Astrocyte of the cerebellum (primary cell): ENCODE measurements around the gene MYO9B.

Experiments used
- DNase-seq: peaks from one replicate; pipeline ENCODE4 v3.0.0-alpha.2; 2011; ENCODE audit warnings: low read depth
- H3K4me3 ChIP-seq: 2 replicates; pipeline ENCODE4 v1.5.1; 2011; ENCODE audit warnings: mild to moderate bottlenecking, low read depth, low read length, moderate library complexity
- in situ Hi-C: cut with HindIII; loops from 2 replicates; pipeline ENCODE4 v1.10.0; 2017; ENCODE audit warnings: low sequenced_read_pairs
- TF ChIP-seq, protein P1 (sequence below): IDR thresholded peaks from 2 replicates; pipeline ENCODE4 v1.5.1; 2012; ENCODE audit warnings: low read length, low read depth, moderate library complexity, mild to moderate bottlenecking; ENCODE audit errors: missing control alignments

The MYO9B gene

DNA sequence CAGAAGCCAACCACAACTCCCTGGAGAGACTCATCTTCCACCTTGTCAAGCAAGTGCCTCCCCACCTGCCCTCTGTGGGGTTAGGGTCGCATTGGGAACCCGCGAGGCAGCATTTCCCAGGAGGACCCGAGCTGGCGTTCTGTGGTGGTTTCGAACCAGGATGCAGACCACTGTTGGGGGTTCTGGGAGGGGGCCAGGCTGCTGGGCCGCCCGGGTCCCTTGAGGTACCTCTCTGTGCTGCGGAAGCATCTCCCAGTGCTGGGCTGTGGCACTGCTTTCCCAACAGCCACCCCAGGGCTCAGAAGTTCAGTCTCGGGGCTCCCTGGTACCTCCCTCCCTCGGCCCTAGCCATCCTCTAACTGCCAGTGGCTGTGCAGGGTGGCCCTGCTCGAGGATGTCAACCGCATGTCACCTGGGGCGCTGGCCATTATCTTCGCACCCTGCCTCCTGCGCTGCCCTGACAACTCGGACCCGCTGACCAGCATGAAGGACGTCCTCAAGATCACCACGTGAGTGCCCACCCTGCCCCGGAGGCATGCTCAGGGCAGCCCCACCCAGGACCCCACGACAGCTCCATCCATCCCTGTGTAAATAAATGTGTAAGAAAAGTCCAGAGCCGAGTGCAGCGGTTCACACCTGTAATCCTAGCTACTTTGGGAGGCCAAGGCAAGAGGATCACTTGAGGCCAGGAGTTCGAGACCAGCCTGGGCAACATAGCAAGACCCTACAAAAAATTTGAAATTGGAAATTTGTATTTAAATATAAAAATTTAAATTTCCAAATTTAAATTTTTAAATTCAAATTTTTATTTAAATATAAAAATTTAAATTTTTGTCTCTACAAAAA is 131.4 kb downstream of the MYO9B start:
- TF ChIP-seq, protein P1, sequence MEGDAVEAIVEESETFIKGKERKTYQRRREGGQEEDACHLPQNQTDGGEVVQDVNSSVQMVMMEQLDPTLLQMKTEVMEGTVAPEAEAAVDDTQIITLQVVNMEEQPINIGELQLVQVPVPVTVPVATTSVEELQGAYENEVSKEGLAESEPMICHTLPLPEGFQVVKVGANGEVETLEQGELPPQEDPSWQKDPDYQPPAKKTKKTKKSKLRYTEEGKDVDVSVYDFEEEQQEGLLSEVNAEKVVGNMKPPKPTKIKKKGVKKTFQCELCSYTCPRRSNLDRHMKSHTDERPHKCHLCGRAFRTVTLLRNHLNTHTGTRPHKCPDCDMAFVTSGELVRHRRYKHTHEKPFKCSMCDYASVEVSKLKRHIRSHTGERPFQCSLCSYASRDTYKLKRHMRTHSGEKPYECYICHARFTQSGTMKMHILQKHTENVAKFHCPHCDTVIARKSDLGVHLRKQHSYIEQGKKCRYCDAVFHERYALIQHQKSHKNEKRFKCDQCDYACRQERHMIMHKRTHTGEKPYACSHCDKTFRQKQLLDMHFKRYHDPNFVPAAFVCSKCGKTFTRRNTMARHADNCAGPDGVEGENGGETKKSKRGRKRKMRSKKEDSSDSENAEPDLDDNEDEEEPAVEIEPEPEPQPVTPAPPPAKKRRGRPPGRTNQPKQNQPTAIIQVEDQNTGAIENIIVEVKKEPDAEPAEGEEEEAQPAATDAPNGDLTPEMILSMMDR = no peak
- H3K4me3 ChIP-seq = no peak overlapping the region
- in situ Hi-C loops = no loop called here
- no peak for DNase-seq

DNA sequence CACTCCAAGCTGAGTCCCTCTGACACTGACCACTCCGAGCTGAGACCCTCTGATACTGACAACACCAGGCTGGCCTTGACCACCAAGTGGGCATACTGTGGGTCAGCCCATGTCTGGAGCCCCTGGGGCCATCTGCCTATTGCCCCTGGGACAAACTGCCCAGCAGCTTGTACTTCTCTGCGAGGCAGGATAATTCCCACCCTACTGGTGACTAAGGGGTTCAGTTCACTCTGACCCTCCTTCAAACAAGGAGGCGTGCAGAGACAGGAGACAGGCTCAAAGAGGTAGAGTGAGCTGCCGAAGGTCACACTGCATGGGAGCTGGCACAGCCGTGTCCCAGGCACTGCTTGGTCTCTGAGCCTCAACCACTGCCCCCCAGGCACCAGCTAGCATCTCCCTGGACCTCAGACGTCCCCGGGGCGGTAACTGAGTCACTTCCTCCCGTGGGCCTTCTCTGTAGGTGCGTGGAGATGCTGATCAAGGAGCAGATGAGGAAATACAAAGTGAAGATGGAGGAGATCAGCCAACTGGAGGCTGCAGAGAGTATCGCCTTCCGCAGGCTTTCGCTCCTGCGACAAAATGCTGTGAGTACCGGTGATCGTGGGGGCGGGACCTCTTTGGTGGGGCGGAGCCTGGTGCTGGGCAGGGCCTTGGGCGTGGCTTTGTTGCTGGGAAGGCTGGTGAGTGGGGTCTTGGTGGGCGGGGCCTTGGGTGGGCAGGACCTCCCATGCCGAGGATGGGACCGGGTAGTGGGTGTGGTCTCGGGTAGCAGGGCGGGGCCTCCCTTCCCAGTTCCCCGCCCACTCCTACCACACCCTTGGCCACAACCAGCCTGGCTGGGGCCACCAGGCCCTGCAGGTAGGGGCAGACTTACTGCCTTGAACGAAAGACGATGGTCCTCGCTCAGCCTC is 133.8 kb downstream of the MYO9B start:
- no peak overlapping the region for H3K4me3 ChIP-seq
- DNase-seq = no peak
- TF ChIP-seq, protein P1 = no peak
- in situ Hi-C loops = no loop called here

DNA sequence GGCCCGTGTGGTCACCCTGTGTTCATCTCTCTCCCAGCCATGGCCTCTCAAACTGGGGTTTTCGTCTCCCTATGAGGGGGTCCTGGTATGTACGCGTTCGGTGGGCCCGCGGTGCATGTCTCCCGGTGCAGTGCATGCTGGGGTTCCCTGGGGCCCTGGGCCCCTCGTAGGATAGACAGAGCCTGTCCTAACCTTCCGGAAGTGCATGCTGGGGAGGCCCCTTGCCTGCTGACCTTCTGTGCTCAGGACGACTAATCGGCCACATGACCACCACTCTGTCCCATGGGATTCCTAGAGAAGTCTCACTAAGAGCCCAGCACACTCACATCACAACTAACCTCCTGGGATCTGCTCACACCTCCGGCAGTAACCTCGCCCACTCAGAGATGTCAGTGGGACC is 134.7 kb downstream of the MYO9B start:
- in situ Hi-C loops = no loop called here
- H3K4me3 ChIP-seq = no peak overlapping the region
- TF ChIP-seq, protein P1 = no peak
- DNase-seq = no peak

DNA sequence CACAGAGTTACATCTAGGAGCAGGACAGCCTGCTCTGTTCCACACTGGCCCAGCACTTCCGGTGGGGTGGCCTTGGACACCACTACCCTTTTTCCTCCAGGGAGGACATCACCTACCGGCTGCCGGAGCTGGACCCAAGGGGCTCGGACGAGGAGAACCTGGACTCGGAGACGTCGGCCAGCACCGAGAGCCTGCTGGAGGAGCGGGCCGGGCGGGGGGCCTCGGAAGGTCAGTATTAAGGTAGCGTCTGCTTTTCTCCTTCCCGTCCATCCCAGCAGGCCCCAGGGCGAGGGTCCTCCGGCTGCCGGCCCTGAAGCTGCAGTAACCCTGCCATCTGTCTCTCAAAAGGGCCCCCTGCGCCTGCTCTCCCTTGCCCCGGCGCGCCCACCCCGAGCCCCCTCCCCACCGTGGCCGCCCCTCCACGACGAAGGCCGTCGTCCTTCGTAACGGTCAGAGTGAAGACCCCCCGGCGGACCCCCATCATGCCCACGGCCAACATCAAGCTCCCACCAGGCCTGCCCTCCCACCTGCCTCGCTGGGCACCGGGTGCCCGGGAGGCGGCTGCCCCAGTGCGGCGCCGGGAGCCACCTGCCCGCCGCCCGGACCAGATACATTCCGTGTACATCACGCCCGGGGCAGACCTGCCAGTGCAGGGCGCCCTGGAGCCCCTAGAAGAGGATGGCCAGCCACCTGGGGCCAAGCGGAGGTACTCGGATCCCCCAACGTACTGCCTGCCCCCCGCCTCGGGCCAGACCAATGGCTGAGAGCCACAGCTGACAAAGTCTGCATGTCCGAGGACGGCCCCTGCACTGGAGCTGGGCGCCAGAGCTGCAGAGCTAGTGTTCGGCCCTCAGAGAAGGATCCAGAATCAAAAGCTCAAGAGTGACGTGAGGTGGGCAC is 136.2 kb downstream of the MYO9B start:
- no peak overlapping the region for H3K4me3 ChIP-seq
- in situ Hi-C loops = no loop called here
- DNase-seq = no peak
- TF ChIP-seq, protein P1 = no peak

DNA sequence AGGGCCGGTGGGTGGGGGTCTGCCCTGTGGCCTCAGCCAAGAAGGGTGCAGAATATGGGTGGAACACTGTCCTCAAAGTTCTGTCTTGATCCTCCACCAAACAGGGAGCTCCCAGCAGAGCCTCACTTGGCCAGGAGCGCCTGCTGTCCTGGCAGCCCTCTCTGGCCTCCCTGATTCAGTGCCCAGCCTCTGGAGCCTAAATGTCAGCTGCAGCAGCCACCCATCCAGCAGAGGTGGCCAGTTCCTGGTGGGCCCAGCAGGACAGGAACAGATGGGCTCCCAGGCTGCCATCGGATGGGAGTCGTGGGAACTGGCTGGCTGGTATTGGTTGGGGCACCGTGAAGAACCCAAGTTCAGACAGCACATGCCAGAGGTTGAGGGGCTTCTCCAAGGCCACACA is 137.8 kb downstream of the MYO9B start:
- no peak for DNase-seq
- in situ Hi-C loops = no loop called here
- no peak overlapping the region for H3K4me3 ChIP-seq
- TF ChIP-seq, protein P1 = no peak
